Neural progenitor cell (in vitro differentiated cells): Measurements from ENCODE around the gene DHCR24.

Experiments
- EZH2 ChIP-seq: fragments of 200-600 bp; sonication (generic); IDR thresholded peaks from 2 replicates; pipeline ENCODE4 v1.6.1; 2017; ENCODE audit warnings: antibody characterized with exemption, mild to moderate bottlenecking, moderate library complexity
- EZH2phosphoT487 ChIP-seq: fragments of 200-600 bp; sonication (generic); IDR thresholded peaks from 2 replicates; pipeline ENCODE4 v1.6.1; 2017; ENCODE audit warnings: antibody characterized with exemption
- TF ChIP-seq, protein P1 (sequence below): fragments of 200-600 bp; sonication (generic); IDR thresholded peaks from 2 replicates; pipeline ENCODE4 v1.5.1; 2017; ENCODE audit warnings: antibody characterized with exemption, mild to moderate bottlenecking

DNA sequence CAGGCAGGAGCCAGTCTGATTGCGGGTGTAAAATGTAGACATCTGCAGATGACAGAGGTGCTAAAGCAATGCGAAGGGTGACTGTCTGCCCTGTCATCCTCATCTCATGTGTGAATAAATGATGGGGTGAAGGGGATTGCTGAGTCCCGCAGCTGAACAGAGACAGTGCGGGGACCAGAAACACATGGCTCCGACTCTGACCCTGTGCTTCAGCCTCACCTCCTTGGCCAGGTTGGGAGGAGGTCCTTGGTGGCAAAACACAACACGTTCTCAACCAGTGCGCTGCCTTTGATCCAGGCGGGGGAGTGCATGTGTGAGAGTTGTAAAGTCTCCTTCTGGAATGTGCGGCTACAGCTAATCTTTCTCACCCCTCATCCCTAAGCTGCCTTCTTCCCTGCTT, 53.9 kb downstream of the DHCR24 start:
- TF ChIP-seq, protein P1, sequence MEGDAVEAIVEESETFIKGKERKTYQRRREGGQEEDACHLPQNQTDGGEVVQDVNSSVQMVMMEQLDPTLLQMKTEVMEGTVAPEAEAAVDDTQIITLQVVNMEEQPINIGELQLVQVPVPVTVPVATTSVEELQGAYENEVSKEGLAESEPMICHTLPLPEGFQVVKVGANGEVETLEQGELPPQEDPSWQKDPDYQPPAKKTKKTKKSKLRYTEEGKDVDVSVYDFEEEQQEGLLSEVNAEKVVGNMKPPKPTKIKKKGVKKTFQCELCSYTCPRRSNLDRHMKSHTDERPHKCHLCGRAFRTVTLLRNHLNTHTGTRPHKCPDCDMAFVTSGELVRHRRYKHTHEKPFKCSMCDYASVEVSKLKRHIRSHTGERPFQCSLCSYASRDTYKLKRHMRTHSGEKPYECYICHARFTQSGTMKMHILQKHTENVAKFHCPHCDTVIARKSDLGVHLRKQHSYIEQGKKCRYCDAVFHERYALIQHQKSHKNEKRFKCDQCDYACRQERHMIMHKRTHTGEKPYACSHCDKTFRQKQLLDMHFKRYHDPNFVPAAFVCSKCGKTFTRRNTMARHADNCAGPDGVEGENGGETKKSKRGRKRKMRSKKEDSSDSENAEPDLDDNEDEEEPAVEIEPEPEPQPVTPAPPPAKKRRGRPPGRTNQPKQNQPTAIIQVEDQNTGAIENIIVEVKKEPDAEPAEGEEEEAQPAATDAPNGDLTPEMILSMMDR, result no peak
- TF ChIP-seq EZH2 (no peak), EZH2phosphoT487 (no peak)
